Tibial nerve (tissue), 4 donors: ENCODE results near the gene MYOG. TPM values are rescaled to one million over a fixed set of nuclear protein-coding genes. Genes with fewer than 3 reads are reported as not detected.

Experiments
- DNase-seq, 2 donors: peaks; one replicate each; pipeline ENCODE4 v3.0.0-alpha.2; 2019; ENCODE audit warnings: low spot score in 2 of 2
- H3K27ac ChIP-seq, 4 donors: fragments of 200-600 bp; sonication (generic) in 3 of 4; one replicate each; pipeline ENCODE4 v1.5.1; 2017 to 2019; ENCODE audit warnings: mild to moderate bottlenecking in 1 of 4
- H3K27me3 ChIP-seq, 2 donors: fragments of 200-600 bp; sonication (generic) in 1 of 2; one replicate each; pipeline versions ENCODE4 v1.5.1 to v1.6.0; 2017 to 2019
- H3K36me3 ChIP-seq, 3 donors: fragments of 200-600 bp; sonication (generic); one replicate each; pipeline ENCODE4 v1.5.1; 2018 to 2019
- H3K4me1 ChIP-seq, 4 donors: fragments of 200-600 bp; sonication (generic) in 3 of 4; one replicate each; pipeline ENCODE4 v1.5.1; 2017 to 2019
- H3K4me3 ChIP-seq, 4 donors: fragments of 200-600 bp; sonication (generic) in 3 of 4; one replicate each; pipeline ENCODE4 v1.5.1; 2017 to 2019; ENCODE audit warnings: mild to moderate bottlenecking in 1 of 4, moderate library complexity in 1 of 4
- H3K9me3 ChIP-seq, 4 donors: fragments of 200-600 bp; sonication (generic) in 3 of 4; one replicate each; pipeline ENCODE4 v1.5.1; 2017 to 2019
- CTCF ChIP-seq, 5 experiments: fragments of 200-600 bp in 3 of 5; fragments of 450-650 bp in 2 of 5; sonication (generic) in 3 of 5; IDR thresholded peaks; one replicate each; pipeline ENCODE4 v1.5.1; 2016 to 2019; ENCODE audit warnings: antibody characterized with exemption in 5 of 5, mild to moderate bottlenecking in 3 of 5, moderate library complexity in 2 of 5
- EP300 ChIP-seq, 2 donors: sonication (generic); formaldehyde crosslinking; IDR thresholded peaks; one replicate each; pipeline ENCODE4 v1.6.1; 2017; ENCODE audit warnings: antibody characterized with exemption in 2 of 2, mild to moderate bottlenecking in 1 of 2
- POLR2A ChIP-seq, 2 donors: fragments of 450-650 bp; IDR thresholded peaks; one replicate each; pipeline ENCODE4 v1.6.1; 2017; ENCODE audit warnings: antibody characterized with exemption in 2 of 2, mild to moderate bottlenecking in 2 of 2, moderate library complexity in 2 of 2
- WGBS, 2 donors: methylation state at CpG; one replicate each; pipeline ENCODE4 v1.1.5; 2018; 5-methylcytosine and 5-hydroxymethylcytosine counted together
- total RNA-seq, 4 donors: library from RNA; depleted of rRNA; stranded (reverse); fragments of >200 nt; gene quantifications; one replicate each; pipeline ENCODE4 v1.1.0, GENCODE V29; 2016

The MYOG gene
- total RNA-seq, 4 donors from 2014 or later, result not detected

- H3K9me3 ChIP-seq, result no peaks in the 10 kb centered on the region
- no peak for DNase-seq
- H3K27me3 ChIP-seq, result peaks cover 0 to 68% of the 10 kb centered on the region in 2 donors
- WGBS, 2 donors, result 76 to 94% methylated on average over 2 of the region's 2 CpGs
- no peak overlapping the region for H3K27ac ChIP-seq
- no peak for TF ChIP-seq POLR2A (IDR thresholded peaks at IDR 0.05)
- TF ChIP-seq CTCF (IDR thresholded peaks at IDR 0.05), result no peak
- TF ChIP-seq EP300 (IDR thresholded peaks at IDR 0.05), result no peak
- no peaks in the 10 kb centered on the region for H3K36me3 ChIP-seq
- H3K4me1 ChIP-seq, result peaks cover 0 to 21% (median under 1%) of the 10 kb centered on the region in 4 donors
- no peak overlapping the region for H3K4me3 ChIP-seq
Measured at GRCh38 chr1:203122159-203122558, 36.3 kb upstream of the MYOG start.

- Histone ChIP-seq H3K4me1 (peaks cover 0 to 14% (median 0%) of the 10 kb centered on the region in 4 donors), H3K27ac (no peak overlapping the region), H3K9me3 (no peaks in the 10 kb centered on the region), H3K4me3 (no peak overlapping the region), H3K36me3 (no peaks in the 10 kb centered on the region), H3K27me3 (peaks cover 0 to 71% of the 10 kb centered on the region in 2 donors)
- DNase-seq, result no peak
- WGBS, 2 donors, result 68 to 78% methylated on average over 11 of the region's 11 CpGs
- no peak for TF ChIP-seq POLR2A (IDR thresholded peaks at IDR 0.05)
- TF ChIP-seq EP300 (IDR thresholded peaks at IDR 0.05), result no peak
- TF ChIP-seq CTCF (IDR thresholded peaks at IDR 0.05), result no peak
Measured at GRCh38 chr1:203121186-203122015, 35.6 kb upstream of the MYOG start.

- Histone ChIP-seq H3K36me3 (no peaks in the 10 kb centered on the region), H3K27me3 (peaks cover 0 to 68% of the 10 kb centered on the region in 2 donors), H3K9me3 (no peaks in the 10 kb centered on the region), H3K4me3 (no peak overlapping the region), H3K27ac (no peak overlapping the region), H3K4me1 (peaks cover 0 to 10% (median 0%) of the 10 kb centered on the region in 4 donors)
- 73 to 78% methylated on average over 7 of the region's 7 CpGs for WGBS, 2 donors
- DNase-seq, result no peak
- TF ChIP-seq POLR2A (IDR thresholded peaks at IDR 0.05), result no peak
- no peak for TF ChIP-seq EP300 (IDR thresholded peaks at IDR 0.05)
- no peak for TF ChIP-seq CTCF (IDR thresholded peaks at IDR 0.05)
Measured at GRCh38 chr1:203120325-203121153, 34.7 kb upstream of the MYOG start.

GRCh38 chr1:203117611-203118575, 32.1 kb upstream of the MYOG start:
- peaks cover 0 to 10% (median 0%) of the 10 kb centered on the region in 4 donors for H3K4me1 ChIP-seq
- DNase-seq, result peak; percentile 41 to 69
- H3K36me3 ChIP-seq, result no peaks in the 10 kb centered on the region
- whole genome bisulfite sequencing, 2 donors, result 20 to 25% methylated on average over 34 to 35 of the region's 35 CpGs
- H3K27ac ChIP-seq, result no peak overlapping the region
- peak; percentile 44 to 91 (median 78) for TF ChIP-seq CTCF (IDR thresholded peaks at IDR 0.05)
- TF ChIP-seq POLR2A (IDR thresholded peaks at IDR 0.05), result no peak
- no peak for TF ChIP-seq EP300 (IDR thresholded peaks at IDR 0.05)
- H3K4me3 ChIP-seq, result no peak overlapping the region
- no peaks in the 10 kb centered on the region for H3K9me3 ChIP-seq
- peaks cover 0 to 52% of the 10 kb centered on the region in 2 donors for H3K27me3 ChIP-seq
